ENCODE data around the gene STIL. TPM values are rescaled to one million over a fixed set of nuclear protein-coding genes. Genes with fewer than 3 reads are reported as not detected.

STIL gene
- total and polyA plus RNA-seq, 12 donors = 0.22 to 2.1 (median 0.62) TPM

GRCh38 chr1:47233186-47233585 lies 80.8 kb downstream of the STIL start:
- ATAC-seq (no peak), DNase-seq (no peak)
- WGBS, 2 donors = 67 to 74% methylated on average over 6 of the region's 6 CpGs
- no peaks in the 10 kb centered on the region for H3K36me3 ChIP-seq
- peaks cover 5 to 46% (median 24%) of the 10 kb centered on the region in 9 donors for H3K4me1 ChIP-seq
- no peak overlapping the region for H3K4me3 ChIP-seq
- H3K27me3 ChIP-seq = peaks cover 32 to 82% (median 65%) of the 10 kb centered on the region in 7 donors
- H3K27ac ChIP-seq = peak overlapping the region in 1 of 10 donors; percentile 95
- intact Hi-C loops (cut with DNase I) = loop anchor here in 1 of 10 donors (2.0 kb wide), 1 partner anchor 40 kb away; no protein-coding TSS in a partner anchor
- TF ChIP-seq CTCF (IDR thresholded peaks at IDR 0.05) = no peak
- H3K9me3 ChIP-seq = no peaks in the 10 kb centered on the region

DNA sequence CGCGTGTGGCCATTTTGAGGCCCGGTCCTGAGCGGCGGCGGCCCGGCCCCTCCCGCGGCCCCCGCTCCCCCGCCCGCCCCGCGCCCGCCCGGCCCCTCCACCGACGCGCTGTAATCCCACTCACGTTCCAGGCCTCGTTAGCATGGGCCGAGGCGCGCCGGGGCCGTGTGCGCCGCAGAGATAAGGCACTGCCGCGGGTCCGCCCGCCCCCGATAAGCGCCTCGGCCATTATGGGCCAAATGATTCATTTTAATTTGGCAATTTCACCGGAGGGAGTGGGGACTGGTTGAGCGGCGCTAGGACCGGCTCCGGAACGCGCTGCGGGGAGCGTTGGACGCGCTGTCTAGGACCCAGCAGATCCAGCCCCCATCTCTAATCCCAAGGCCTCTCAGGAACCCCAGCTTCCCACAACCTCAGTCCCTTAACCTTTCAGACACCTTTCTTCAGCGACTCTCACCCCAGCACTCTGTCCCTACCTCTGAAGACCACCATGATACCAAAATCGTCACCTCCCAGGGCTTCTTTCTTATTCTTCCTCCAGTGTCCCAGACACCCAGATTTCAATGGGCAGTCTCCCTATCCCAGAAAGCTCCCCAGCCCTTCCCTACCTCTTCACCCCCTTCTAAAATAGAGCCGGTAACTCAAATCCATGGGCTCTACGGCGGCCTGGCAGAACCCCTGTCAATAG lies 81.6 kb downstream of the STIL start, which contains the start of gene TAL1:
TSS of gene TAL1 (minus strand) at position 39 of the 688 bp plus-strand sequence. CDS start 6,337 bp downstream, outside the sequence.
- DNase-seq (peak; percentile 27 to 41), ATAC-seq (peak; percentile 9 to 59 (median 44))
- Histone ChIP-seq H3K27ac (peak within 1 kb of the TSS; percentile 70 to 95 (median 89)), H3K36me3 (no peaks in the 10 kb centered on the region), H3K27me3 (peaks cover 32 to 89% (median 73%) of the 10 kb centered on the region in 7 donors), H3K4me1 (peaks cover 6 to 48% (median 28%) of the 10 kb centered on the region in 9 donors), H3K4me3 (peak within 1 kb of the TSS; percentile 38 to 72 (median 58)), H3K9me3 (no peaks in the 10 kb centered on the region)
- WGBS, 2 donors = 6 to 7% methylated on average over 50 to 51 of the region's 51 CpGs
- TF ChIP-seq CTCF (IDR thresholded peaks at IDR 0.05) = no peak
- intact Hi-C loops (cut with DNase I) = loop anchor here in 1 of 10 donors (2.0 kb wide), 1 partner anchor 40 kb away; no protein-coding TSS in a partner anchor

- intact Hi-C loops (cut with DNase I) = loop anchor here in 1 of 10 donors (2.0 kb wide), 1 partner anchor 39 kb away; no protein-coding TSS in a partner anchor
- peaks cover 6 to 56% (median 30%) of the 10 kb centered on the region in 9 donors for H3K4me1 ChIP-seq
- H3K27ac ChIP-seq = peak overlapping the region; percentile 70 to 95 (median 89)
- H3K9me3 ChIP-seq = no peaks in the 10 kb centered on the region
- peak; percentile 16 to 73 (median 51) for ATAC-seq
- peak; percentile 30 to 57 for DNase-seq
- H3K36me3 ChIP-seq = no peaks in the 10 kb centered on the region
- H3K4me3 ChIP-seq = peak overlapping the region; percentile 38 to 72 (median 58)
- WGBS, 2 donors = 2 to 3% methylated on average over 57 to 62 of the region's 62 CpGs
- TF ChIP-seq CTCF (IDR thresholded peaks at IDR 0.05) = no peak
- H3K27me3 ChIP-seq = peaks cover 32 to 95% (median 81%) of the 10 kb centered on the region in 7 donors
These were observed 82.4 kb downstream of the STIL start for GRCh38 chr1:47231301-47232186.
